ENCODE results near the gene KLHL29.

DNA sequence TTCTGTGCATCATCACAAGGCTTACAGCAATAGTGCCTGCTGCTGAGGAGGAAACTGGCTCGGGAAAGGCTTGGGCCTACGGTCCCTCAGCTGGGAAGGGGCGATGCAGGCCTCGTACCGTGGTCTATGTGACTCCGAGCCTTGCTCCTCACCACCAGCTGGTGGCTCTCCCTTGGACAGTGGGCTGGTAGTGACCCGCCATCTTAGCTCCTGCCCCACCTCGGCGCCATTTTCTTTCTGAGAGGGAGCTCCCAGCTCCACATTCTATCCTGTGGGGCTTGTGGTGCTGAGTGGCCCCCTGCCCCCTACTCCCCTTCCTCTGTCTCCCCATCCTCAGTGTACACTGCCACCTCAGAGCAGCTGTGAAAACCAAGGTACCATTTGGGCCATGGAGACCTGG, 255.7 kb downstream of the KLHL29 start:
- TF ChIP-seq, protein P1, sequence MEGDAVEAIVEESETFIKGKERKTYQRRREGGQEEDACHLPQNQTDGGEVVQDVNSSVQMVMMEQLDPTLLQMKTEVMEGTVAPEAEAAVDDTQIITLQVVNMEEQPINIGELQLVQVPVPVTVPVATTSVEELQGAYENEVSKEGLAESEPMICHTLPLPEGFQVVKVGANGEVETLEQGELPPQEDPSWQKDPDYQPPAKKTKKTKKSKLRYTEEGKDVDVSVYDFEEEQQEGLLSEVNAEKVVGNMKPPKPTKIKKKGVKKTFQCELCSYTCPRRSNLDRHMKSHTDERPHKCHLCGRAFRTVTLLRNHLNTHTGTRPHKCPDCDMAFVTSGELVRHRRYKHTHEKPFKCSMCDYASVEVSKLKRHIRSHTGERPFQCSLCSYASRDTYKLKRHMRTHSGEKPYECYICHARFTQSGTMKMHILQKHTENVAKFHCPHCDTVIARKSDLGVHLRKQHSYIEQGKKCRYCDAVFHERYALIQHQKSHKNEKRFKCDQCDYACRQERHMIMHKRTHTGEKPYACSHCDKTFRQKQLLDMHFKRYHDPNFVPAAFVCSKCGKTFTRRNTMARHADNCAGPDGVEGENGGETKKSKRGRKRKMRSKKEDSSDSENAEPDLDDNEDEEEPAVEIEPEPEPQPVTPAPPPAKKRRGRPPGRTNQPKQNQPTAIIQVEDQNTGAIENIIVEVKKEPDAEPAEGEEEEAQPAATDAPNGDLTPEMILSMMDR (IDR thresholded peaks at IDR 0.05; ENCODE audit: insufficient read depth, low read depth, low read length): no peak
- no peak for TF ChIP-seq EZH2 (IDR thresholded peaks at IDR 0.05; ENCODE audit: insufficient read depth, low read length)
